ENCODE measurements around the gene TSPAN32. TPM values are rescaled to one million over a fixed set of nuclear protein-coding genes. Genes with fewer than 3 reads are reported as not detected.

The TSPAN32 gene
- total and polyA plus RNA-seq, 10 of the 15 experiments (the other 5 are each of a cell fraction or from before 2014, with no cell fraction given): 0.08 TPM; not detected in 9

DNA sequence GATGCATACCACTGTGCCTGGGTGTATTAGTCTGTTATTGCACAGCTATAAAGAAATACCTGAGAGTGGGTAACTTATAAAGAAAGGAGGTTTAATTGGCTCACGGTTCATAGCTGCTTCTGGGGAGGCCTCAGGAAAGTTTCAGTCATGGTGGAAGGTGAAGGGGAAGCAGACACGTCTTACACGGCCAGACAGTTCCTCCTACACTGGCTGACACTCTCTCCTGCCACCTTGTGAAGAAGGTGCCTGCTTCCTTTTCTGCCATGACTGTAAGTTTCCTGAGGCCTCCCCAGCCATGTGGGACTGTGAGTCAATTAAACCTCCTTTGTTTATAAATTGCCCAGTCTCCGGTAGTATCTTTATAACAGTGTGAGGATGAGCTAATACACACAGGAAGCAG, 41.7 kb downstream of the TSPAN32 start:
- ChIA-PET CTCF (no interaction called here), SMC1A (ENCODE audit: uncharacterized antibody, unreplicated experiment) (no interaction called here), POLR2A (no interaction called here), RAD21 (ENCODE audit: unreplicated experiment) (no interaction called here)
- Histone ChIP-seq H3K4me3 (no peak overlapping the region), H3K79me2 (ENCODE audit: control insufficient read depth, insufficient read depth, low read length) (no peaks in the 10 kb centered on the region), H3K27ac (ENCODE audit: control insufficient read depth, insufficient read depth) (no peak overlapping the region), H3K9me3 (replicated peaks; ENCODE audit: control insufficient read depth, insufficient read depth, low read length) (no peaks in the 10 kb centered on the region; the same call in 2 of the 3 replicates), H3K36me3 (ENCODE audit: control insufficient read depth in 2 of 2, insufficient read depth in 2 of 2, low read length in 1 of 2) (no peaks in the 10 kb centered on the region), H3K4me1 (ENCODE audit: control insufficient read depth, insufficient read depth, low read length) (no peaks in the 10 kb centered on the region), H3K9ac (ENCODE audit: control insufficient read depth, insufficient read depth, low read length) (no peak overlapping the region), H2AFZ (ENCODE audit: control insufficient read depth, low read depth, low read length) (no peak overlapping the region), H3K27me3 (replicated peaks in 1 of 2; ENCODE audit: control insufficient read depth in 2 of 2, insufficient read depth in 2 of 2, low read length in 1 of 2) (no peaks in the 10 kb centered on the region), H3K4me2 (ENCODE audit: control insufficient read depth, insufficient read depth) (no peak overlapping the region), H4K20me1 (ENCODE audit: control insufficient read depth, insufficient read depth) (no peaks in the 10 kb centered on the region)
- ATAC-seq (no peak), DNase-seq (ENCODE audit: low read depth, low spot score) (no peak), FAIRE-seq (no peak)
- WGBS (ENCODE audit: insufficient coverage, insufficient replicate concordance, low lambda C conversion rate, missing lambda C conversion rate): 23% methylated on average over 4 of the region's 4 CpGs
- intact Hi-C loops (cut with micrococcal nuclease; ENCODE audit: unreplicated experiment) (no loop called here), in situ Hi-C loops (cut with MboI) (no loop called here)
- TF ChIP-seq MEF2A (IDR thresholded peaks at IDR 0.05; ENCODE audit: insufficient read depth, low read depth, low read length) (no peak), TARDBP (IDR thresholded peaks at IDR 0.05; ENCODE audit: borderline replicate concordance) (no peak), ATF7 (IDR thresholded peaks at IDR 0.05; ENCODE audit: low read depth) (no peak)
- no TSS peak for BruUV-seq (replicated peaks)

- WGBS (ENCODE audit: insufficient coverage, insufficient replicate concordance, low lambda C conversion rate, missing lambda C conversion rate): 30% methylated on average over 2 of the region's 2 CpGs
- Histone ChIP-seq H3K9me3 (replicated peaks; ENCODE audit: control insufficient read depth, insufficient read depth, low read length) (no peaks in the 10 kb centered on the region; the same call in 2 of the 3 replicates), H3K27me3 (replicated peaks in 1 of 2; ENCODE audit: control insufficient read depth in 2 of 2, insufficient read depth in 2 of 2, low read length in 1 of 2) (no peaks in the 10 kb centered on the region), H3K36me3 (ENCODE audit: control insufficient read depth in 2 of 2, insufficient read depth in 2 of 2, low read length in 1 of 2) (no peaks in the 10 kb centered on the region), H4K20me1 (ENCODE audit: control insufficient read depth, insufficient read depth) (no peaks in the 10 kb centered on the region), H3K9ac (ENCODE audit: control insufficient read depth, insufficient read depth, low read length) (no peak overlapping the region), H3K4me3 (no peak overlapping the region), H2AFZ (ENCODE audit: control insufficient read depth, low read depth, low read length) (no peak overlapping the region), H3K4me1 (ENCODE audit: control insufficient read depth, insufficient read depth, low read length) (no peaks in the 10 kb centered on the region), H3K79me2 (ENCODE audit: control insufficient read depth, insufficient read depth, low read length) (no peaks in the 10 kb centered on the region), H3K4me2 (ENCODE audit: control insufficient read depth, insufficient read depth) (no peak overlapping the region), H3K27ac (ENCODE audit: control insufficient read depth, insufficient read depth) (no peak overlapping the region)
- ChIA-PET SMC1A (ENCODE audit: uncharacterized antibody, unreplicated experiment) (interaction anchor here (0.6 kb wide), 1 partner anchor 725 kb away, joined by 3 read pairs; no protein-coding TSS in a partner anchor), POLR2A (no interaction called here), CTCF (no interaction called here), RAD21 (ENCODE audit: unreplicated experiment) (no interaction called here)
- ATAC-seq: no peak
- intact Hi-C loops (cut with micrococcal nuclease; ENCODE audit: unreplicated experiment): no loop called here
- BruUV-seq (replicated peaks): no TSS peak
- FAIRE-seq: no peak
- in situ Hi-C loops (cut with MboI): no loop called here
- DNase-seq (ENCODE audit: low read depth, low spot score): no peak
- TF ChIP-seq EGR1 (IDR thresholded peaks at IDR 0.05; ENCODE audit: borderline replicate concordance in 1 of 2, low read depth in 2 of 2, low read length in 2 of 2) (no peak), MXI1 (IDR thresholded peaks at IDR 0.05; ENCODE audit: low read depth, low read length) (no peak), RFX5 (IDR thresholded peaks at IDR 0.05; ENCODE audit: low read depth, low read length) (no peak), SREBF1 (IDR thresholded peaks at IDR 0.05; ENCODE audit: low read length) (no peak), IRF4 (IDR thresholded peaks at IDR 0.05; ENCODE audit: low read depth, low read length) (no peak), SMARCA5 (IDR thresholded peaks at IDR 0.05) (no peak), SMAD1 (IDR thresholded peaks at IDR 0.05; ENCODE audit: low read depth, partially characterized antibody) (no peak), BCLAF1 (IDR thresholded peaks at IDR 0.05) (no peak)
- TF ChIP-seq, protein P1, sequence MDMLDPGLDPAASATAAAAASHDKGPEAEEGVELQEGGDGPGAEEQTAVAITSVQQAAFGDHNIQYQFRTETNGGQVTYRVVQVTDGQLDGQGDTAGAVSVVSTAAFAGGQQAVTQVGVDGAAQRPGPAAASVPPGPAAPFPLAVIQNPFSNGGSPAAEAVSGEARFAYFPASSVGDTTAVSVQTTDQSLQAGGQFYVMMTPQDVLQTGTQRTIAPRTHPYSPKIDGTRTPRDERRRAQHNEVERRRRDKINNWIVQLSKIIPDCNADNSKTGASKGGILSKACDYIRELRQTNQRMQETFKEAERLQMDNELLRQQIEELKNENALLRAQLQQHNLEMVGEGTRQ (IDR thresholded peaks at IDR 0.05; ENCODE audit: borderline replicate concordance, low read depth, low read length): no peak
- TF ChIP-seq, protein P2, sequence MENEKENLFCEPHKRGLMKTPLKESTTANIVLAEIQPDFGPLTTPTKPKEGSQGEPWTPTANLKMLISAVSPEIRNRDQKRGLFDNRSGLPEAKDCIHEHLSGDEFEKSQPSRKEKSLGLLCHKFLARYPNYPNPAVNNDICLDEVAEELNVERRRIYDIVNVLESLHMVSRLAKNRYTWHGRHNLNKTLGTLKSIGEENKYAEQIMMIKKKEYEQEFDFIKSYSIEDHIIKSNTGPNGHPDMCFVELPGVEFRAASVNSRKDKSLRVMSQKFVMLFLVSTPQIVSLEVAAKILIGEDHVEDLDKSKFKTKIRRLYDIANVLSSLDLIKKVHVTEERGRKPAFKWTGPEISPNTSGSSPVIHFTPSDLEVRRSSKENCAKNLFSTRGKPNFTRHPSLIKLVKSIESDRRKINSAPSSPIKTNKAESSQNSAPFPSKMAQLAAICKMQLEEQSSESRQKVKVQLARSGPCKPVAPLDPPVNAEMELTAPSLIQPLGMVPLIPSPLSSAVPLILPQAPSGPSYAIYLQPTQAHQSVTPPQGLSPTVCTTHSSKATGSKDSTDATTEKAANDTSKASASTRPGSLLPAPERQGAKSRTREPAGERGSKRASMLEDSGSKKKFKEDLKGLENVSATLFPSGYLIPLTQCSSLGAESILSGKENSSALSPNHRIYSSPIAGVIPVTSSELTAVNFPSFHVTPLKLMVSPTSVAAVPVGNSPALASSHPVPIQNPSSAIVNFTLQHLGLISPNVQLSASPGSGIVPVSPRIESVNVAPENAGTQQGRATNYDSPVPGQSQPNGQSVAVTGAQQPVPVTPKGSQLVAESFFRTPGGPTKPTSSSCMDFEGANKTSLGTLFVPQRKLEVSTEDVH (IDR thresholded peaks at IDR 0.05; ENCODE audit: low read depth, partially characterized antibody): no peak
Measured at GRCh38 chr11:2345050-2345449, 43.2 kb downstream of the TSPAN32 start.

Data from GM12878 (cell line).